Renal cortical epithelial cell (primary cell): ENCODE measurements around the gene BHLHE40. TPM values are rescaled to one million over a fixed set of nuclear protein-coding genes. Genes with fewer than 3 reads are reported as not detected.

ENCODE experiments used
- DNase-seq: peaks from one replicate; pipeline ENCODE4 v3.0.0-alpha.2; 2011; ENCODE audit warnings: low read depth
- total RNA-seq: library from RNA; depleted of rRNA; stranded (reverse); fragments of >200 nt; gene quantifications from 2 replicates; pipeline ENCODE4 v1.2.3, GENCODE V29; 2014

The BHLHE40 gene
- total RNA-seq, 1 donor from 2014 or later, result 75.4 TPM

- DNase-seq, result no peak
Observed at GRCh38 chr3:5001135-5001534, 21.9 kb downstream of the BHLHE40 start.

- no peak for DNase-seq
Observed at GRCh38 chr3:5001805-5002173, 22.6 kb downstream of the BHLHE40 start.

- DNase-seq, result peak; percentile 30
Observed at GRCh38 chr3:5002174-5002870, 23.1 kb downstream of the BHLHE40 start.

- no peak for DNase-seq
Observed at GRCh38 chr3:5002871-5003247, 23.6 kb downstream of the BHLHE40 start.

- no peak for DNase-seq
Observed at GRCh38 chr3:5004319-5005152, 25.3 kb downstream of the BHLHE40 start.

GRCh38 chr3:5005367-5005766 is 26.1 kb downstream of the BHLHE40 start:
- DNase-seq, result no peak

GRCh38 chr3:5006755-5007202 is 27.5 kb downstream of the BHLHE40 start:
- no peak for DNase-seq

- DNase-seq, result no peak
Observed at GRCh38 chr3:5007873-5008272, 28.6 kb downstream of the BHLHE40 start.

- no peak for DNase-seq
Observed at GRCh38 chr3:5009506-5010109, 30.4 kb downstream of the BHLHE40 start.

GRCh38 chr3:5010140-5010539 is 30.9 kb downstream of the BHLHE40 start:
- no peak for DNase-seq

- no peak for DNase-seq
Observed at GRCh38 chr3:5010706-5011554, 31.7 kb downstream of the BHLHE40 start.

GRCh38 chr3:5011555-5012256 is 32.5 kb downstream of the BHLHE40 start:
- DNase-seq, result no peak

- DNase-seq, result no peak
Observed at GRCh38 chr3:5012367-5012766, 33.1 kb downstream of the BHLHE40 start.

- DNase-seq, result peak; percentile 69
Observed at GRCh38 chr3:5013021-5013906, 34.0 kb downstream of the BHLHE40 start.

- no peak for DNase-seq
Observed at GRCh38 chr3:5014391-5014790, 35.2 kb downstream of the BHLHE40 start.

GRCh38 chr3:5015056-5015455 is 35.8 kb downstream of the BHLHE40 start:
- DNase-seq, result no peak

GRCh38 chr3:5016211-5017161 is 37.2 kb downstream of the BHLHE40 start:
- peak; percentile 65 for DNase-seq

GRCh38 chr3:5017925-5018531 is 38.8 kb downstream of the BHLHE40 start:
- peak; percentile 63 for DNase-seq
